ENCODE results near the gene EEF1AKMT4. TPM values are rescaled to one million over a fixed set of nuclear protein-coding genes. Genes with fewer than 3 reads are reported as not detected.

EEF1AKMT4 gene
- polyA plus RNA-seq, 1 experiment: 7.3 TPM

- POLR2A ChIA-PET: no interaction called here
- TF ChIP-seq, protein P1, sequence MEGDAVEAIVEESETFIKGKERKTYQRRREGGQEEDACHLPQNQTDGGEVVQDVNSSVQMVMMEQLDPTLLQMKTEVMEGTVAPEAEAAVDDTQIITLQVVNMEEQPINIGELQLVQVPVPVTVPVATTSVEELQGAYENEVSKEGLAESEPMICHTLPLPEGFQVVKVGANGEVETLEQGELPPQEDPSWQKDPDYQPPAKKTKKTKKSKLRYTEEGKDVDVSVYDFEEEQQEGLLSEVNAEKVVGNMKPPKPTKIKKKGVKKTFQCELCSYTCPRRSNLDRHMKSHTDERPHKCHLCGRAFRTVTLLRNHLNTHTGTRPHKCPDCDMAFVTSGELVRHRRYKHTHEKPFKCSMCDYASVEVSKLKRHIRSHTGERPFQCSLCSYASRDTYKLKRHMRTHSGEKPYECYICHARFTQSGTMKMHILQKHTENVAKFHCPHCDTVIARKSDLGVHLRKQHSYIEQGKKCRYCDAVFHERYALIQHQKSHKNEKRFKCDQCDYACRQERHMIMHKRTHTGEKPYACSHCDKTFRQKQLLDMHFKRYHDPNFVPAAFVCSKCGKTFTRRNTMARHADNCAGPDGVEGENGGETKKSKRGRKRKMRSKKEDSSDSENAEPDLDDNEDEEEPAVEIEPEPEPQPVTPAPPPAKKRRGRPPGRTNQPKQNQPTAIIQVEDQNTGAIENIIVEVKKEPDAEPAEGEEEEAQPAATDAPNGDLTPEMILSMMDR (IDR thresholded peaks at IDR 0.05; ENCODE audit: insufficient read depth, low read depth, low read length): no peak
- Histone ChIP-seq H3K4me3 (ENCODE audit: low read depth, low read length) (no peak overlapping the region), H3K27me3 (ENCODE audit: control insufficient read depth, insufficient read depth, low read length) (peaks cover 20% of the 10 kb centered on the region), H3K36me3 (ENCODE audit: control insufficient read depth, insufficient read depth, low read length) (no peaks in the 10 kb centered on the region)
- CTCF ChIA-PET: no interaction called here
- DNase-seq (ENCODE audit: low read depth): no peak
Observed at GRCh38 chr3:184234671-184235380, 14.6 kb upstream of the EEF1AKMT4 start.

DNA sequence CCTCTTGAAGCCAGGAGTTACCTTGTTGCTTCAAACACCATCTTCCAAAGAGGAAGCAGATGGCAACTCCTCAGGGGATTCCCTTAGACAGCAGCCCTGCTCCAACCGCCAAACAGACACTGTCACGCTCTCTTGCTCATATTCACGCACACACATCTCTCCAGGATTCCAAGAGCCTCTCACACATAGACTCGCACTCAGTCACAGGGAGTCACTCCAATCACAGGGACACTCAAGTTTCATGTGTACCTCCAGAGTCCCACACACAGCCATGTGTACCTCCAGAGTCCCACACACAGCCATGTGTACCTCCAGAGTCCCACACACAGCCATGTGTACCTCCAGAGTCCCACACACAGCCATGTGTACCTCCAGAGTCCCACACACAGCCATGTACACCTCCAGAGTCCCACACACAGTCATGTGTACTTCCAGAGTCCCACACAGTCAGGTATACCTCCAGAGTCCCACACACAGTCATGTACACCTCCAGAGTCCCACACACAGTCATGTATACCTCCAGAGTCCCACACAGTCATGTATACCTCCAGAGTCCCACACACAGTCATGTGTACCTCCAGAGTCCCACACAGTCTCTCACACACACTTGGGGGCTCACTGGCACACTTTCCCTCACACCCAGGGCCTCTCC, 14.0 kb upstream of the EEF1AKMT4 start:
- Histone ChIP-seq H3K36me3 (ENCODE audit: control insufficient read depth, insufficient read depth, low read length) (no peaks in the 10 kb centered on the region), H3K27me3 (ENCODE audit: control insufficient read depth, insufficient read depth, low read length) (peaks cover 19% of the 10 kb centered on the region), H3K4me3 (ENCODE audit: low read depth, low read length) (no peak overlapping the region)
- POLR2A ChIA-PET: no interaction called here
- CTCF ChIA-PET: interaction anchor here (6.4 kb wide), 1 partner anchor 9 kb away, joined by 54 read pairs; the partner anchor contains the start of gene VWA5B2
- TF ChIP-seq, protein P1 (IDR thresholded peaks at IDR 0.05; ENCODE audit: insufficient read depth, low read depth, low read length): no peak
- no peak for DNase-seq (ENCODE audit: low read depth)

GRCh38 chr3:184236033-184236410, 13.4 kb upstream of the EEF1AKMT4 start:
- ChIA-PET CTCF (interaction anchor here (6.4 kb wide), 1 partner anchor 9 kb away, joined by 54 read pairs; the partner anchor contains the start of gene VWA5B2), POLR2A (no interaction called here)
- H3K27me3 ChIP-seq (ENCODE audit: control insufficient read depth, insufficient read depth, low read length): peaks cover 16% of the 10 kb centered on the region

GRCh38 chr3:184236636-184237035, 12.8 kb upstream of the EEF1AKMT4 start:
- no peak overlapping the region for H3K4me3 ChIP-seq (ENCODE audit: low read depth, low read length)
- TF ChIP-seq, protein P1 (IDR thresholded peaks at IDR 0.05; ENCODE audit: insufficient read depth, low read depth, low read length): no peak
- ChIA-PET CTCF (interaction anchor here (1.5 to 6.4 kb wide), 2 partner anchors 10 to 13 kb away, joined by 4 to 54 read pairs; partner anchors contain the start of genes EEF1AKMT4 and VWA5B2), POLR2A (no interaction called here)
- no peak for DNase-seq (ENCODE audit: low read depth)
- H3K36me3 ChIP-seq (ENCODE audit: control insufficient read depth, insufficient read depth, low read length): no peaks in the 10 kb centered on the region; the same call in 1 of the 2 replicates
- peaks cover 10% of the 10 kb centered on the region for H3K27me3 ChIP-seq (ENCODE audit: control insufficient read depth, insufficient read depth, low read length)

More at GRCh38 chr3:184236033-184236410, 13.4 kb upstream of the EEF1AKMT4 start:
- no peak for DNase-seq (ENCODE audit: low read depth)
- TF ChIP-seq, protein P1 (IDR thresholded peaks at IDR 0.05; ENCODE audit: insufficient read depth, low read depth, low read length): no peak
- no peak overlapping the region for H3K4me3 ChIP-seq (ENCODE audit: low read depth, low read length)
- no peaks in the 10 kb centered on the region for H3K36me3 ChIP-seq (ENCODE audit: control insufficient read depth, insufficient read depth, low read length)

DNA sequence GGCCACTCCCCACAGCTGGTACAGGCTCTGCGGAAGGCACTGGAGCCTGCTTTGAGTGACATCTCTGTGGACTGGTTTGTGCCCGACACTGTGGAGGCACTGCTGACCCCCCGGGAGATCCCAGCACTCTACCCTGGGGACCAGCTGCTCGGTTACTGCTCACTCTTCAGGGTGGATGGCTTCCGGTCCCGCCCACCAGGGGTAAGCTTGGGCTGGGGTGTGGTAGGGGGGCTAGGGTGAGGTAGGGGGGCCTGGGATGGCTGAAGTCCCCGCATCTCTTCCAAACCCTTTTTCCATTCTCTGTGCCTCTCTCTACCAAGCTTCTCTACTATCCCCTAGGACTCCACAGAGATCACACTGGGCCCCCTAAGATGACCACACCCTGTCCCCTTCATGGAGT, 12.3 kb upstream of the EEF1AKMT4 start:
- ChIA-PET POLR2A (no interaction called here), CTCF (interaction anchor here (1.5 to 6.4 kb wide), 2 partner anchors 11 to 13 kb away, joined by 4 to 54 read pairs; partner anchors contain the start of genes EEF1AKMT4 and VWA5B2)
- Histone ChIP-seq H3K4me3 (ENCODE audit: low read depth, low read length) (no peak overlapping the region), H3K36me3 (ENCODE audit: control insufficient read depth, insufficient read depth, low read length) (no peaks in the 10 kb centered on the region; the same call in none of the 2 replicates), H3K27me3 (ENCODE audit: control insufficient read depth, insufficient read depth, low read length) (peaks cover 4% of the 10 kb centered on the region)
- DNase-seq (ENCODE audit: low read depth): no peak
- TF ChIP-seq, protein P1 (IDR thresholded peaks at IDR 0.05; ENCODE audit: insufficient read depth, low read depth, low read length): no peak
